Right lobe of liver (tissue), 6 donors: ENCODE data around the gene RNF20. TPM values are rescaled to one million over a fixed set of nuclear protein-coding genes. Genes with fewer than 3 reads are reported as not detected.

ENCODE experiments used
- ATAC-seq, 4 donors: fragments of 200-7000 bp; cut with Tn5 transposase; one replicate each; pipeline ENCODE4 v1.9.1; 2020; ENCODE audit warnings: mild to moderate bottlenecking in 4 of 4, moderate library complexity in 4 of 4
- DNase-seq, 3 donors: peaks; one replicate each; pipeline ENCODE4 v3.0.0-alpha.2; 2020
- H3K27ac ChIP-seq, 3 donors: fragments of 200-600 bp; one replicate each; pipeline ENCODE4 v1.8.0; 2022
- H3K27me3 ChIP-seq, 2 donors: fragments of 200-600 bp; one replicate each; pipeline ENCODE4 v1.8.0; 2022
- H3K36me3 ChIP-seq, 4 donors: fragments of 200-600 bp; sonication (generic) in 1 of 4; one replicate each; pipeline versions ENCODE4 v1.5.1 to v1.8.0; 2017 to 2022; ENCODE audit warnings: control low read depth in 1 of 4
- H3K4me1 ChIP-seq, 4 donors: fragments of 200-600 bp; sonication (generic) in 1 of 4; one replicate each; pipeline versions ENCODE4 v1.5.1 to v1.8.0; 2017 to 2022; ENCODE audit warnings: control low read depth in 1 of 4
- H3K4me3 ChIP-seq, 3 donors: fragments of 200-600 bp; one replicate each; pipeline ENCODE4 v1.8.0; 2022
- H3K9me3 ChIP-seq, 4 donors: fragments of 200-600 bp; sonication (generic) in 1 of 4; one replicate each; pipeline versions ENCODE4 v1.5.1 to v1.8.0; 2017 to 2022; ENCODE audit warnings: control low read depth in 1 of 4
- POLR2A ChIP-seq: fragments of 450-650 bp; IDR thresholded peaks from one replicate; pipeline ENCODE4 v1.6.1; 2017; ENCODE audit warnings: antibody characterized with exemption, mild to moderate bottlenecking
- WGBS: methylation state at CpG from one replicate; pipeline ENCODE4 v1.1.6; 2018; ENCODE audit warnings: low coverage, low lambda C conversion rate; ENCODE audit not compliant: insufficient coverage; ENCODE audit errors: missing lambda C conversion rate; 5-methylcytosine and 5-hydroxymethylcytosine counted together
- intact Hi-C, 2 donors: fragments of 100-400 bp; cut with DNase I; formaldehyde crosslinking; loops; one replicate each; pipeline versions ENCODE4 v1.11.2 to v1.14.1; 2022
- total RNA-seq, 6 experiments: library from RNA; depleted of rRNA in 2 of 6; stranded (reverse); fragments of >200 nt in 2 of 6; fragmentation: NEBNext Ultra II Directional in 3 of 6; extraction: Animal tissue kit (Norgen Biotek cat#: 25700) in 3 of 6; gene quantifications; one replicate each; pipeline versions ENCODE4 v1.1.0 to v1.2.4, GENCODE V29; 2016 to 2023
- TF ChIP-seq, protein P1 (sequence below), 4 donors: fragments of 200-600 bp in 3 of 4; fragments of 450-650 bp in 1 of 4; IDR thresholded peaks; one replicate each; pipeline versions ENCODE4 v1.5.1 to v1.8.0; 2016 to 2022; ENCODE audit warnings: antibody characterized with exemption in 4 of 4, mild to moderate bottlenecking in 2 of 4
- donor health status: DM: no; HTN: yes; CAD: no.
- donor health status: DM: no; HTN: no; CAD: no.
- donor health status: DM: no; HTN: no; CAD: no.
- donor health status: DM: no; HTN: yes; CAD: no.
- donor health status: DM: no; HTN: yes; CAD: no.

RNF20 gene
- total RNA-seq, 6 experiments from 2014 or later: 8.7 to 19.8 (median 16.1) TPM

DNA sequence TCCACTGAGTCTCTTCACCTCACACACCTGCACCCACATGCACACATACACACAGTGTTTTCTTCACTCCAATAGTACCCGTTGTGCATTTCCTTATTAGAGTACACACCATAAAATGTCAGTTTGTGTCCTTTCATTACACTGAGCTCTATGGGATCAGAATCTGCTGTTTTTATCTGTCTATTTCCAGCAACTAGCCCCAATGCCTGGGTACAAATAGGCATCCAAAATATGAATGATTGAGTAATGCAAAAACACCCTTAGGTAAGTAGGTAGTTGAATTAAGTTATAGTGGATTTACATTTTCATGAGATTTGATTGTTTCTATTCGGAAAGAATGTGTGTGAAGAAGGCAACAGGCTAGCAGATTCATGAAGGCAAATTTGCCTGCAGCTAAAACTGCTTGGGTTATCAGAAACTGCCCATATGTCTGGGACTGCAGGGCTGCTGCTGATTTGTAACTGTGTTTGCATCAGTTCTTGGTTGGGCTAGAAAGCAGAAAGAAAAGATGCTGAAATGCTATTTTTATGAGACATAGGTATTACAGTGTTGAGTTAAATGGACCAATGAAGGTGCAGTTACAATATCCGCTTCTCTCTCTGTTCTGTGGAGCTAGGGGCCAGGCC lies 34.2 kb downstream of the RNF20 start:
- DNase-seq (no peak), ATAC-seq (no peak)
- H3K27ac ChIP-seq: no peak overlapping the region
- intact Hi-C loops: no loop called here
- no peaks in the 10 kb centered on the region for H3K27me3 ChIP-seq
- H3K36me3 ChIP-seq: peaks cover 0 to 6% (median 3%) of the 10 kb centered on the region in 4 donors
- no peaks in the 10 kb centered on the region for H3K9me3 ChIP-seq
- no peaks in the 10 kb centered on the region for H3K4me1 ChIP-seq
- H3K4me3 ChIP-seq: no peak overlapping the region
- no peak for TF ChIP-seq POLR2A
- TF ChIP-seq, protein P1, sequence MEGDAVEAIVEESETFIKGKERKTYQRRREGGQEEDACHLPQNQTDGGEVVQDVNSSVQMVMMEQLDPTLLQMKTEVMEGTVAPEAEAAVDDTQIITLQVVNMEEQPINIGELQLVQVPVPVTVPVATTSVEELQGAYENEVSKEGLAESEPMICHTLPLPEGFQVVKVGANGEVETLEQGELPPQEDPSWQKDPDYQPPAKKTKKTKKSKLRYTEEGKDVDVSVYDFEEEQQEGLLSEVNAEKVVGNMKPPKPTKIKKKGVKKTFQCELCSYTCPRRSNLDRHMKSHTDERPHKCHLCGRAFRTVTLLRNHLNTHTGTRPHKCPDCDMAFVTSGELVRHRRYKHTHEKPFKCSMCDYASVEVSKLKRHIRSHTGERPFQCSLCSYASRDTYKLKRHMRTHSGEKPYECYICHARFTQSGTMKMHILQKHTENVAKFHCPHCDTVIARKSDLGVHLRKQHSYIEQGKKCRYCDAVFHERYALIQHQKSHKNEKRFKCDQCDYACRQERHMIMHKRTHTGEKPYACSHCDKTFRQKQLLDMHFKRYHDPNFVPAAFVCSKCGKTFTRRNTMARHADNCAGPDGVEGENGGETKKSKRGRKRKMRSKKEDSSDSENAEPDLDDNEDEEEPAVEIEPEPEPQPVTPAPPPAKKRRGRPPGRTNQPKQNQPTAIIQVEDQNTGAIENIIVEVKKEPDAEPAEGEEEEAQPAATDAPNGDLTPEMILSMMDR (IDR thresholded peaks at IDR 0.05): no peak
- WGBS: 95% methylated on average over 3 of the region's 3 CpGs

- intact Hi-C loops: no loop called here
- no peak overlapping the region for H3K4me3 ChIP-seq
- no peak for TF ChIP-seq POLR2A
- TF ChIP-seq, protein P1 (IDR thresholded peaks at IDR 0.05): no peak
- ATAC-seq (no peak), DNase-seq (no peak)
- 81% methylated on average over 4 of the region's 5 CpGs for WGBS
- no peaks in the 10 kb centered on the region for H3K9me3 ChIP-seq
- no peak overlapping the region for H3K27ac ChIP-seq
- peaks cover 0 to under 1% (median 0%) of the 10 kb centered on the region in 4 donors for H3K4me1 ChIP-seq
- H3K36me3 ChIP-seq: peaks cover 0 to 5% (median 0%) of the 10 kb centered on the region in 4 donors
- H3K27me3 ChIP-seq: no peaks in the 10 kb centered on the region
Observed at GRCh38 chr9:101569741-101570501, 36.3 kb downstream of the RNF20 start.

DNA sequence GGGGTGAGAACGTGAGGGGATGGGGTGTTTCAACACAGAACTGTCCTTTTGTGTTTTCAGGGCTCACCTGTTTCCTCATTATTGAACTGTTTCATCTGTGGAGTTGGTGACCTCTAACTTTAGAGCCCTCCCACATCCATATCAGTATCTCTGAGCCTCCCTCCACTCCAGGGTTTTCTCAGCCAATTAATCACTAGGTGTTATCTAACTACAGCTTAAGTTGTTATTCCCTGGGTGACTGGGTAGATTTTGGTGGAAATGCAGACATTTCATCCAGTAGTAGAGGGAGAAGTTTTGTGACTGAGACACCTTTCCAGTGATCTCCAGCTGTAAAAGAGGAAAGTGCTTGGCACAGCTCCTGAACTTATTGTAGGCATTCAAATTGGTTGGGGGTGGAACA lies 37.5 kb downstream of the RNF20 start:
- no peaks in the 10 kb centered on the region for H3K27me3 ChIP-seq
- intact Hi-C loops: no loop called here
- peaks cover 0 to 4% (median 0%) of the 10 kb centered on the region in 4 donors for H3K36me3 ChIP-seq
- ATAC-seq: no peak
- H3K4me3 ChIP-seq: no peak overlapping the region
- peaks cover 0 to 9% (median 0%) of the 10 kb centered on the region in 4 donors for H3K4me1 ChIP-seq
- H3K9me3 ChIP-seq: no peaks in the 10 kb centered on the region
- WGBS: 67% methylated on average over 1 of the region's 1 CpG
- DNase-seq: no peak
- TF ChIP-seq POLR2A: no peak
- TF ChIP-seq, protein P1 (IDR thresholded peaks at IDR 0.05): no peak
- no peak overlapping the region for H3K27ac ChIP-seq

- DNase-seq: no peak
- Histone ChIP-seq H3K4me1 (peaks cover 0 to 9% (median 0%) of the 10 kb centered on the region in 4 donors), H3K36me3 (no peaks in the 10 kb centered on the region), H3K27ac (no peak overlapping the region), H3K27me3 (no peaks in the 10 kb centered on the region), H3K9me3 (no peaks in the 10 kb centered on the region), H3K4me3 (no peak overlapping the region)
- WGBS: 88% methylated on average over 2 of the region's 2 CpGs
- intact Hi-C loops: no loop called here
- no peak for TF ChIP-seq POLR2A
- TF ChIP-seq, protein P1 (IDR thresholded peaks at IDR 0.05): no peak
- no peak for ATAC-seq
Observed at GRCh38 chr9:101572316-101572715, 38.7 kb downstream of the RNF20 start.
